ENCODE data around the gene FNIP1.

- TF ChIP-seq FOSL1 (IDR thresholded peaks at IDR 0.05; ENCODE audit: low read depth), result no peak
- TF ChIP-seq CTCF (IDR thresholded peaks at IDR 0.05 in 2 of 3, conservative IDR thresholded peaks at IDR 0.05 in 1 of 3; ENCODE audit: borderline replicate concordance in 1 of 3, insufficient read depth in 1 of 3, low read depth in 2 of 3, low read length in 2 of 3), result no peak
- TF ChIP-seq SIN3A (IDR thresholded peaks at IDR 0.05; ENCODE audit: low read depth), result no peak
- TF ChIP-seq, protein P1, sequence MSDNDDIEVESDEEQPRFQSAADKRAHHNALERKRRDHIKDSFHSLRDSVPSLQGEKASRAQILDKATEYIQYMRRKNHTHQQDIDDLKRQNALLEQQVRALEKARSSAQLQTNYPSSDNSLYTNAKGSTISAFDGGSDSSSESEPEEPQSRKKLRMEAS (IDR thresholded peaks at IDR 0.05), result no peak
- no peak for TF ChIP-seq RAD21 (IDR thresholded peaks at IDR 0.05; ENCODE audit: low read depth)
- no peak for TF ChIP-seq SRF (IDR thresholded peaks at IDR 0.05; ENCODE audit: low read depth)
- TF ChIP-seq ZFX (IDR thresholded peaks at IDR 0.05), result no peak
- TF ChIP-seq POLR2A (IDR thresholded peaks at IDR 0.05; ENCODE audit: borderline replicate concordance, extremely low read depth, insufficient read depth, insufficient read length), result no peak
- no peak for TF ChIP-seq EZH2 (IDR thresholded peaks at IDR 0.05)
- TF ChIP-seq ATF3 (IDR thresholded peaks at IDR 0.05), result no peak
Observed at GRCh38 chr5:131607418-131607817, 189.4 kb downstream of the FNIP1 start.

Data from HCT116 (cell line).